ENCODE data around the gene ADIRF. TPM values are rescaled to one million over a fixed set of nuclear protein-coding genes. Genes with fewer than 3 reads are reported as not detected.
"Not testable (repeated sequence)": the region's sequence is repeated elsewhere in the genome, so short reads cannot be mapped to it uniquely, and the experiment has no call there.

ADIRF gene
- total RNA-seq, 1 donor from 2014 or later = not detected

DNA sequence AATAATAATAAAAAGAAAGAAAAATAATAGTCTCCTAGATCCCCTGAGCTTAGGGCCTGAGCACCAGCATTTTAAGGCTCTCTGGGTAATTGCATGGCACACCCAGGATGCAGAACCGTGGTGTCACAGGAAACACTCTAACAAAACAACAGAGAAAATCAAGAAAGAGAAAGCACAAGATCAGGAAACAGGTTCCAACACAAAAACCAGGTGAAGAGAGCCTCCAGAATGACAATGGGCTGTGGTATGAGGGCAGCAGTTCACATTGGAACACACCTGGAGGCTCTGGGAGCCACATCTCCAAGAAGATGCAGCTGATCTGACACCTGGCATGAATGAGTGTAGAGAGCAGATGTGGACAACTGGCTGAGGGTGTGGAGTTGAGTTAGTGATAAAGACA is 17.9 kb upstream of the ADIRF start:
- Histone ChIP-seq H4K20me1 (ENCODE audit: low read depth) (no peaks in the 10 kb centered on the region), H3K4me3 (no peak overlapping the region), H3K79me2 (ENCODE audit: low read depth) (no peaks in the 10 kb centered on the region), H3F3A (ENCODE audit: low read depth) (no peaks in the 10 kb centered on the region), H3K27me3 (no peaks in the 10 kb centered on the region), H3K4me2 (no peak overlapping the region), H3K27ac (no peak overlapping the region), H3K4me1 (peaks cover 21% of the 10 kb centered on the region), H3K9me3 (ENCODE audit: low read depth) (peaks cover 6% of the 10 kb centered on the region), H3K36me3 (no peaks in the 10 kb centered on the region), H2AFZ (replicated peaks) (no peak overlapping the region), H3K9ac (no peak overlapping the region)
- TF ChIP-seq, protein P1, sequence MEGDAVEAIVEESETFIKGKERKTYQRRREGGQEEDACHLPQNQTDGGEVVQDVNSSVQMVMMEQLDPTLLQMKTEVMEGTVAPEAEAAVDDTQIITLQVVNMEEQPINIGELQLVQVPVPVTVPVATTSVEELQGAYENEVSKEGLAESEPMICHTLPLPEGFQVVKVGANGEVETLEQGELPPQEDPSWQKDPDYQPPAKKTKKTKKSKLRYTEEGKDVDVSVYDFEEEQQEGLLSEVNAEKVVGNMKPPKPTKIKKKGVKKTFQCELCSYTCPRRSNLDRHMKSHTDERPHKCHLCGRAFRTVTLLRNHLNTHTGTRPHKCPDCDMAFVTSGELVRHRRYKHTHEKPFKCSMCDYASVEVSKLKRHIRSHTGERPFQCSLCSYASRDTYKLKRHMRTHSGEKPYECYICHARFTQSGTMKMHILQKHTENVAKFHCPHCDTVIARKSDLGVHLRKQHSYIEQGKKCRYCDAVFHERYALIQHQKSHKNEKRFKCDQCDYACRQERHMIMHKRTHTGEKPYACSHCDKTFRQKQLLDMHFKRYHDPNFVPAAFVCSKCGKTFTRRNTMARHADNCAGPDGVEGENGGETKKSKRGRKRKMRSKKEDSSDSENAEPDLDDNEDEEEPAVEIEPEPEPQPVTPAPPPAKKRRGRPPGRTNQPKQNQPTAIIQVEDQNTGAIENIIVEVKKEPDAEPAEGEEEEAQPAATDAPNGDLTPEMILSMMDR (IDR thresholded peaks at IDR 0.05) = no peak
- TF ChIP-seq EZH2 (IDR thresholded peaks at IDR 0.05) (no peak), EZH2phosphoT487 (IDR thresholded peaks at IDR 0.05) (no peak)
- Mint-ChIP-seq H3K27me3 (ENCODE audit: insufficient read depth, low read depth) (peaks cover 11% of the 10 kb centered on the region), H3K9me3 (peaks cover 29% of the 10 kb centered on the region), H3K36me3 (peaks cover 2% of the 10 kb centered on the region), H3K4me1 (peaks cover 25% of the 10 kb centered on the region), H3K27ac (no peak overlapping the region), H3K4me3 (no peak overlapping the region)
- DNase-seq (ENCODE audit: low spot score) = no peak

DNA sequence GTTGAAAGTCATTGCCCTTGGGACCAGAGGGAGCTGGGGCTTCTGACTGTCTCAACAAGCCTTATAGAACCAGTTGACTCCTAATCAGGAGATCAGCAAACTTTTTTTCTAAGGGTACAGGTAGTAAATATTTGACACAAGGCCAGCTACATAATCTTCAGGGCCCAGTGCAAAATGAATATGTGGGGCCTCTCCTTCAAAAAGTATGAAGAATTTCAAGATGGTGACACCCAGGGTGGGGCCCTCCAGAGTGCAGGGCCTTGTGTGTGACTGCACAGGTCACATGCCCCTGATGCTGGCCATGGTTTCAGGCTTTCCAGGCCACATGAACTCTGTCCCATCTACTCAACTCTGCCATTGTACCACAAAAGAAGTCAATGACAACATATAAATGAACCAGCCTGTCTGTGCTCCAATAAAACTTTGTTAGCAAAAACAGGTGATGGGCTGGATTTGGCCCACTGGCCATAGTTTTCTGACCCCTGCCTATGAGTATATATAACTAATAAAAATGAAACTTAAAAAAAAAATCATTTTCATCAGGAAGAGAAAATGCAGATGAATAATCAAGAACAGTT is 17.0 kb upstream of the ADIRF start:
- no peak overlapping the region for H3K4me2 ChIP-seq
- H3K36me3 Mint-ChIP-seq = peaks cover 2% of the 10 kb centered on the region
- H3K4me1 ChIP-seq = peaks cover 27% of the 10 kb centered on the region

DNA sequence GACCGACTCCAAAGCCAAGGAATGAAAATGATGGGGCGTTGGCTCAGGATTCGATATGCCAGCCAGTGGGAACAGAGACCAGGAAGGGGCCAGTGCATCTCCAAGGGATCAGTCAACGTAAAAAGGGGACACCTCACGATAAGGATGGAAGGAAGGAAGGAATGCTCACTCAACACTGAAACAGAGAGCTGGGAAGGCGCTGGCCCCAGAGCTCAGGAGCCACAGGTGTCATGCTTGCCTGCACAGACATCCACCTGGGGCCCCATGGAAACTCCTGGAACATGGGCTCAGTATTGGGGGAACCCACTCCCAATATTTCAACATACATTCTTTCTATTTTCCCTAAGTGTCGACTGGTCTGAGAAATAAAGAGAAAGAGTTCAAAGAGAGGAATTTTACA is 16.2 kb upstream of the ADIRF start:
- H3K4me2 ChIP-seq = no peak overlapping the region
- peaks cover 6% of the 10 kb centered on the region for H3K27me3 Mint-ChIP-seq (ENCODE audit: insufficient read depth, low read depth)
- peaks cover 6% of the 10 kb centered on the region for H3K9me3 ChIP-seq (ENCODE audit: low read depth)
- H3F3A ChIP-seq (ENCODE audit: low read depth) = no peaks in the 10 kb centered on the region
- H3K4me1 ChIP-seq = peaks cover 27% of the 10 kb centered on the region
- H3K36me3 ChIP-seq = no peaks in the 10 kb centered on the region
- no peak overlapping the region for H3K27ac Mint-ChIP-seq
- no peaks in the 10 kb centered on the region for H3K27me3 ChIP-seq
- H3K4me3 ChIP-seq = no peak overlapping the region
- no peak for DNase-seq (ENCODE audit: low spot score)
- H3K9me3 Mint-ChIP-seq = peaks cover 29% of the 10 kb centered on the region
- H3K36me3 Mint-ChIP-seq = peaks cover 2% of the 10 kb centered on the region
- TF ChIP-seq EZH2phosphoT487 (IDR thresholded peaks at IDR 0.05) = no peak
- TF ChIP-seq, protein P1 (IDR thresholded peaks at IDR 0.05) = no peak
- no peak for TF ChIP-seq EZH2 (IDR thresholded peaks at IDR 0.05)
- H3K4me1 Mint-ChIP-seq = peaks cover 32% of the 10 kb centered on the region
- H3K27ac ChIP-seq = no peak overlapping the region
- H2AFZ ChIP-seq (replicated peaks) = no peak overlapping the region
- no peak overlapping the region for H3K9ac ChIP-seq
- H3K79me2 ChIP-seq (ENCODE audit: low read depth) = no peaks in the 10 kb centered on the region
- no peaks in the 10 kb centered on the region for H4K20me1 ChIP-seq (ENCODE audit: low read depth)
- no peak overlapping the region for H3K4me3 Mint-ChIP-seq

More for the DNA sequence above, 17.0 kb upstream of the ADIRF start:
- Histone ChIP-seq H3K4me3 (no peak overlapping the region), H4K20me1 (ENCODE audit: low read depth) (no peaks in the 10 kb centered on the region), H2AFZ (replicated peaks) (no peak overlapping the region), H3K27ac (no peak overlapping the region), H3K36me3 (no peaks in the 10 kb centered on the region), H3K27me3 (no peaks in the 10 kb centered on the region), H3K9ac (no peak overlapping the region), H3K79me2 (ENCODE audit: low read depth) (no peaks in the 10 kb centered on the region), H3K9me3 (ENCODE audit: low read depth) (peaks cover 6% of the 10 kb centered on the region), H3F3A (ENCODE audit: low read depth) (no peaks in the 10 kb centered on the region)
- no peak overlapping the region for H3K27ac Mint-ChIP-seq
- H3K27me3 Mint-ChIP-seq (ENCODE audit: insufficient read depth, low read depth) = peaks cover 11% of the 10 kb centered on the region
- peaks cover 25% of the 10 kb centered on the region for H3K4me1 Mint-ChIP-seq
- no peak overlapping the region for H3K4me3 Mint-ChIP-seq
- DNase-seq (ENCODE audit: low spot score) = no peak
- H3K9me3 Mint-ChIP-seq = peaks cover 29% of the 10 kb centered on the region
- TF ChIP-seq, protein P1 (IDR thresholded peaks at IDR 0.05) = no peak
- TF ChIP-seq EZH2phosphoT487 (IDR thresholded peaks at IDR 0.05) = no peak

DNA sequence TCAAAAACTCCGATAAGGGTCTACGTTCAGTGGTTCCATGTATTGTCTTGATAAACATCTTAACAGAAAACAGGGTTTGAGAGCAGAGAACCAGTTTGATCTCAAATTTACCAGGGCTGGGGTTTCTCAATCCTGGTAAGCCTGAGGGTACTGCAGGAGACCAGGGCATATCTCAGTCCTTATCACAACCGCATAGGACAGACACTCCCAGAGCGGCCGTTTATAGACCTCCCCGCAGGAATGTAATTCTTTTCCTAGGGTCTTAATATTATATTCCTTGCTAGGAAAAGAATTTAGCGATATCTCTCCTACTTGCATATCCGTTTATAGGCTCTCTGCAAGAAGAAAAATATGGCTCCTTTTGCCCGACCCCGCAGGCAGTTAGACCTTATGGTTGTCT is 15.6 kb upstream of the ADIRF start:
- H3K36me3 ChIP-seq; H3K4me2 ChIP-seq; H3K27ac Mint-ChIP-seq; H3K4me3 Mint-ChIP-seq; H2AFZ ChIP-seq (replicated peaks); H3F3A ChIP-seq (ENCODE audit: low read depth); H3K27me3 Mint-ChIP-seq (ENCODE audit: insufficient read depth, low read depth); H3K4me3 ChIP-seq; H3K27ac ChIP-seq; DNase-seq (ENCODE audit: low spot score); H4K20me1 ChIP-seq (ENCODE audit: low read depth); H3K79me2 ChIP-seq (ENCODE audit: low read depth); H3K36me3 Mint-ChIP-seq; H3K9me3 ChIP-seq (ENCODE audit: low read depth); H3K9ac ChIP-seq; H3K27me3 ChIP-seq: not testable (repeated sequence)
- H3K9me3 Mint-ChIP-seq = peaks cover 29% of the 10 kb centered on the region
- H3K4me1 ChIP-seq = peaks cover 27% of the 10 kb centered on the region
- H3K4me1 Mint-ChIP-seq = peaks cover 37% of the 10 kb centered on the region
